Gastroesophageal sphincter (tissue), 4 donors: ENCODE measurements around the gene HS3ST5. TPM values are rescaled to one million over a fixed set of nuclear protein-coding genes. Genes with fewer than 3 reads are reported as not detected.
"Not testable (repeated sequence)": the region's sequence is repeated elsewhere in the genome, so short reads cannot be mapped to it uniquely, and the experiment has no call there.

Experiments used
- ATAC-seq: fragments of 150-250 bp; one replicate; pipeline ENCODE4 v1.9.1; 2016; ENCODE audit warnings: mild to moderate bottlenecking, moderate library complexity
- H3K27ac ChIP-seq, 4 donors: fragments of 200-600 bp; sonication (generic) in 3 of 4; 1 replicate in 3 of 4; 2 replicates in 1 of 4; pipeline ENCODE4 v1.5.1; 2016 to 2019
- H3K27me3 ChIP-seq: fragments of 200-600 bp; sonication (generic); one replicate; pipeline ENCODE4 v1.5.1; 2019
- H3K36me3 ChIP-seq, 2 donors: fragments of 200-600 bp; sonication (generic); one replicate each; pipeline ENCODE4 v1.5.1; 2019; ENCODE audit warnings: control low read depth in 1 of 2
- H3K4me1 ChIP-seq, 3 donors: fragments of 200-600 bp; sonication (generic); 1 replicate in 2 of 3; 2 replicates in 1 of 3; pipeline ENCODE4 v1.5.1; 2016 to 2019; ENCODE audit warnings: control low read depth in 2 of 3
- H3K4me3 ChIP-seq, 2 donors: fragments of 200-600 bp; sonication (generic); one replicate each; pipeline ENCODE4 v1.5.1; 2019; ENCODE audit warnings: mild to moderate bottlenecking in 1 of 2, moderate library complexity in 1 of 2
- H3K9me3 ChIP-seq, 3 donors: fragments of 200-600 bp; sonication (generic); one replicate each; pipeline ENCODE4 v1.5.1; 2017 to 2019; ENCODE audit warnings: control low read depth in 2 of 3
- CTCF ChIP-seq, 4 experiments: fragments of 200-600 bp in 2 of 4; fragments of 450-650 bp in 2 of 4; sonication (generic) in 1 of 4; IDR thresholded peaks; one replicate each; pipeline ENCODE4 v1.5.1; 2017 to 2019; ENCODE audit warnings: antibody characterized with exemption in 4 of 4, mild to moderate bottlenecking in 2 of 4, moderate library complexity in 2 of 4
- EP300 ChIP-seq: sonication (generic); formaldehyde crosslinking; IDR thresholded peaks from one replicate; pipeline ENCODE4 v1.6.1; 2017; ENCODE audit warnings: antibody characterized with exemption, mild to moderate bottlenecking
- POLR2A ChIP-seq, 2 donors: fragments of 450-650 bp; IDR thresholded peaks; one replicate each; pipeline ENCODE4 v1.6.1; 2017; ENCODE audit warnings: antibody characterized with exemption in 2 of 2, mild to moderate bottlenecking in 2 of 2, moderate library complexity in 1 of 2
- POLR2AphosphoS5 ChIP-seq: sonication (generic); formaldehyde crosslinking; IDR thresholded peaks from one replicate; pipeline ENCODE4 v1.6.1; 2017; ENCODE audit warnings: antibody characterized with exemption
- WGBS, 2 donors: methylation state at CpG; one replicate each; pipeline ENCODE4 v1.1.5; 2018; ENCODE audit warnings: low coverage in 1 of 2; 5-methylcytosine and 5-hydroxymethylcytosine counted together
- total RNA-seq, 4 donors: library from RNA; depleted of rRNA; stranded (reverse); fragments of >200 nt; gene quantifications; one replicate each; pipeline ENCODE4 v1.1.0, GENCODE V29; 2016

HS3ST5 gene
- total RNA-seq, 4 donors from 2014 or later: 0.13 TPM; not detected in 3

GRCh38 chr6:114081730-114082129 lies 261.1 kb downstream of the HS3ST5 start:
- no peaks in the 10 kb centered on the region for H3K4me1 ChIP-seq
- H3K9me3 ChIP-seq: no peaks in the 10 kb centered on the region
- 90% methylated on average over 3 of the region's 3 CpGs for WGBS, 2 donors
- H3K36me3 ChIP-seq: no peaks in the 10 kb centered on the region
- TF ChIP-seq EP300 (no peak), CTCF (IDR thresholded peaks at IDR 0.05) (no peak), POLR2A (IDR thresholded peaks at IDR 0.05) (no peak), POLR2AphosphoS5 (no peak)
- H3K27ac ChIP-seq: no peak overlapping the region
- ATAC-seq: no peak
- H3K27me3 ChIP-seq: no peaks in the 10 kb centered on the region
- no peak overlapping the region for H3K4me3 ChIP-seq

GRCh38 chr6:114080891-114081510 lies 261.8 kb downstream of the HS3ST5 start:
- Histone ChIP-seq H3K9me3 (no peaks in the 10 kb centered on the region), H3K4me1 (no peaks in the 10 kb centered on the region), H3K4me3 (no peak overlapping the region), H3K36me3 (no peaks in the 10 kb centered on the region), H3K27ac (no peak overlapping the region), H3K27me3 (no peaks in the 10 kb centered on the region)
- 75 to 82% methylated on average over 3 of the region's 3 CpGs for WGBS, 2 donors
- ATAC-seq: no peak
- TF ChIP-seq POLR2AphosphoS5: no peak

GRCh38 chr6:114080410-114080809 lies 262.4 kb downstream of the HS3ST5 start:
- H3K27me3 ChIP-seq, H3K27ac ChIP-seq, H3K4me1 ChIP-seq, H3K4me3 ChIP-seq, H3K9me3 ChIP-seq, ATAC-seq, H3K36me3 ChIP-seq: not testable (repeated sequence)
- 100% methylated on average over 1 of the region's 1 CpG for WGBS, 2 donors

GRCh38 chr6:114075777-114076176 lies 267.0 kb downstream of the HS3ST5 start:
- Histone ChIP-seq H3K9me3 (no peaks in the 10 kb centered on the region), H3K36me3 (no peaks in the 10 kb centered on the region), H3K27ac (no peak overlapping the region), H3K4me1 (no peaks in the 10 kb centered on the region), H3K4me3 (no peak overlapping the region), H3K27me3 (no peaks in the 10 kb centered on the region)
- TF ChIP-seq CTCF (IDR thresholded peaks at IDR 0.05) (no peak), EP300 (no peak), POLR2AphosphoS5 (no peak), POLR2A (IDR thresholded peaks at IDR 0.05) (no peak)
- no peak for ATAC-seq
- WGBS, 2 donors: 78 to 94% methylated on average over 3 of the region's 3 CpGs

GRCh38 chr6:114075300-114075699 lies 267.5 kb downstream of the HS3ST5 start:
- Histone ChIP-seq H3K36me3 (no peaks in the 10 kb centered on the region), H3K4me1 (no peaks in the 10 kb centered on the region), H3K4me3 (no peak overlapping the region), H3K27me3 (no peaks in the 10 kb centered on the region), H3K27ac (no peak overlapping the region), H3K9me3 (no peaks in the 10 kb centered on the region)
- ATAC-seq: no peak
- TF ChIP-seq EP300 (no peak), CTCF (IDR thresholded peaks at IDR 0.05) (no peak), POLR2AphosphoS5 (no peak)
- 82 to 93% methylated on average over 3 of the region's 4 CpGs for WGBS, 2 donors

- Histone ChIP-seq H3K4me1 (no peaks in the 10 kb centered on the region), H3K27ac (no peak overlapping the region), H3K9me3 (no peaks in the 10 kb centered on the region), H3K27me3 (no peaks in the 10 kb centered on the region), H3K36me3 (no peaks in the 10 kb centered on the region), H3K4me3 (no peak overlapping the region)
- TF ChIP-seq POLR2A (IDR thresholded peaks at IDR 0.05) (no peak), POLR2AphosphoS5 (no peak), CTCF (IDR thresholded peaks at IDR 0.05) (no peak)
- 52 to 71% methylated on average over 3 of the region's 3 CpGs for WGBS, 2 donors
- ATAC-seq: no peak
Observed at GRCh38 chr6:114068771-114069170, 274.1 kb downstream of the HS3ST5 start.
